Measurements from ENCODE around the gene GJB4.
"Not testable (repeated sequence)": the region's sequence is repeated elsewhere in the genome, so short reads cannot be mapped to it uniquely, and the experiment has no call there.

Gene GJB4

DNA sequence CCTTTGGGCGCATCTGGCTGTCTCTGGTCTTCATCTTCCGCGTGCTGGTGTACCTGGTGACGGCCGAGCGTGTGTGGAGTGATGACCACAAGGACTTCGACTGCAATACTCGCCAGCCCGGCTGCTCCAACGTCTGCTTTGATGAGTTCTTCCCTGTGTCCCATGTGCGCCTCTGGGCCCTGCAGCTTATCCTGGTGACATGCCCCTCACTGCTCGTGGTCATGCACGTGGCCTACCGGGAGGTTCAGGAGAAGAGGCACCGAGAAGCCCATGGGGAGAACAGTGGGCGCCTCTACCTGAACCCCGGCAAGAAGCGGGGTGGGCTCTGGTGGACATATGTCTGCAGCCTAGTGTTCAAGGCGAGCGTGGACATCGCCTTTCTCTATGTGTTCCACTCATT, 2.2 kb upstream of the GJB4 start:
- H3K4me3 Mint-ChIP-seq: no peak overlapping the region
- peaks cover 3% of the 10 kb centered on the region in 2 donors for H3K9me3 Mint-ChIP-seq
- H3K4me1 Mint-ChIP-seq: no peaks in the 10 kb centered on the region
- H3K27me3 Mint-ChIP-seq: peaks cover 10% of the 10 kb centered on the region in 2 donors
- ATAC-seq (replicated peaks): no peak
- no peak for DNase-seq
- H3K36me3 Mint-ChIP-seq: no peaks in the 10 kb centered on the region
- no peak overlapping the region for H3K27ac Mint-ChIP-seq

DNA sequence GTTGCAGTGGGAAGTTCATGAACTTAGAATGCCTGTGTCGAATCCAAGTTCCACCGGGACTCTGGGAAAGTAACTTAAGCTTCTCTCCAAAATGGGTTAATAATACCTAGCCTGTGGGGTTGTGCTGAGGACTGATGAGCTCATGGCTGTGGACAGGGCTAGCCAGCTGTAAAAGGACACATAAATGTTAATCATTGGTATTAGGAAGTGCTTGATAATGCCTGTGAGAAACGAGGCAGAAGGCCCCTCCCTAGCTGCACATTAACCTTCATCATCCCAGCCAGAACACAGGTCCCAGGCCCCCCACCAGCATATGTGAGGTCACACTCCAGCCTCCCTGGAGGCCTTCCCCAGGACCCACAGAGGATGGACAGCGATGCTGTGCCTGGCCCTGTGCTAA, 789 bp upstream of the GJB4 start:
- H3K36me3 Mint-ChIP-seq: no peaks in the 10 kb centered on the region
- H3K4me3 Mint-ChIP-seq: no peak overlapping the region
- ATAC-seq (replicated peaks) (no peak), DNase-seq (no peak)
- peaks cover 16 to 20% of the 10 kb centered on the region in 2 donors for H3K27me3 Mint-ChIP-seq
- H3K27ac Mint-ChIP-seq: no peak overlapping the region
- H3K4me1 Mint-ChIP-seq: no peaks in the 10 kb centered on the region
- peaks cover 0 to 1% of the 10 kb centered on the region in 2 donors for H3K9me3 Mint-ChIP-seq

DNA sequence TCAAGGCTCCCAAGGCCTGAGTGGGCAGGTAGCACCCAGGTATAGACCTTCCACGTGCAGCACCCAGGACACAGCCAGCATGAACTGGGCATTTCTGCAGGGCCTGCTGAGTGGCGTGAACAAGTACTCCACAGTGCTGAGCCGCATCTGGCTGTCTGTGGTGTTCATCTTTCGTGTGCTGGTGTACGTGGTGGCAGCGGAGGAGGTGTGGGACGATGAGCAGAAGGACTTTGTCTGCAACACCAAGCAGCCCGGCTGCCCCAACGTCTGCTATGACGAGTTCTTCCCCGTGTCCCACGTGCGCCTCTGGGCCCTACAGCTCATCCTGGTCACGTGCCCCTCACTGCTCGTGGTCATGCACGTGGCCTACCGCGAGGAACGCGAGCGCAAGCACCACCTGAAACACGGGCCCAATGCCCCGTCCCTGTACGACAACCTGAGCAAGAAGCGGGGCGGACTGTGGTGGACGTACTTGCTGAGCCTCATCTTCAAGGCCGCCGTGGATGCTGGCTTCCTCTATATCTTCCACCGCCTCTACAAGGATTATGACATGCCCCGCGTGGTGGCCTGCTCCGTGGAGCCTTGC, 1.7 kb downstream of the GJB4 start:
- no peak for ATAC-seq (replicated peaks)
- DNase-seq: no peak
- no peaks in the 10 kb centered on the region for H3K36me3 Mint-ChIP-seq
- no peaks in the 10 kb centered on the region for H3K9me3 Mint-ChIP-seq
- H3K4me3 Mint-ChIP-seq: no peak overlapping the region
- no peaks in the 10 kb centered on the region for H3K4me1 Mint-ChIP-seq
- H3K27ac Mint-ChIP-seq: no peak overlapping the region
- H3K27me3 Mint-ChIP-seq: peaks cover 14 to 20% of the 10 kb centered on the region in 2 donors

DNA sequence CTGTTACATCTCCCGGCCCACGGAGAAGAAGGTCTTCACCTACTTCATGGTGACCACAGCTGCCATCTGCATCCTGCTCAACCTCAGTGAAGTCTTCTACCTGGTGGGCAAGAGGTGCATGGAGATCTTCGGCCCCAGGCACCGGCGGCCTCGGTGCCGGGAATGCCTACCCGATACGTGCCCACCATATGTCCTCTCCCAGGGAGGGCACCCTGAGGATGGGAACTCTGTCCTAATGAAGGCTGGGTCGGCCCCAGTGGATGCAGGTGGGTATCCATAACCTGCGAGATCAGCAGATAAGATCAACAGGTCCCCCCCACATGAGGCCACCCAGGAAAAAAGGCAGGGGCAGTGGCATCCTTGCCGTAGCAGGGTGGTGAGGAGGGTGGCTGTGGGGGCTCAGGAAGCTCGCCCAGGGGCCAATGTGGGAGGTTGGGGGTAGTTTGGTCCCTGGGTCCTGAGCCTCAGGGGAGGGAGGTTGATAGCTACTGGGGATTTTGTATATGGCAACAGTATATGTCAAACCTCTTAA, 2.3 kb downstream of the GJB4 start:
- Mint-ChIP-seq H3K36me3 (no peaks in the 10 kb centered on the region), H3K9me3 (no peaks in the 10 kb centered on the region), H3K27me3 (peaks cover 14 to 20% of the 10 kb centered on the region in 2 donors), H3K4me3 (no peak overlapping the region), H3K4me1 (no peaks in the 10 kb centered on the region), H3K27ac (no peak overlapping the region)
- DNase-seq (no peak), ATAC-seq (replicated peaks) (no peak)

DNA sequence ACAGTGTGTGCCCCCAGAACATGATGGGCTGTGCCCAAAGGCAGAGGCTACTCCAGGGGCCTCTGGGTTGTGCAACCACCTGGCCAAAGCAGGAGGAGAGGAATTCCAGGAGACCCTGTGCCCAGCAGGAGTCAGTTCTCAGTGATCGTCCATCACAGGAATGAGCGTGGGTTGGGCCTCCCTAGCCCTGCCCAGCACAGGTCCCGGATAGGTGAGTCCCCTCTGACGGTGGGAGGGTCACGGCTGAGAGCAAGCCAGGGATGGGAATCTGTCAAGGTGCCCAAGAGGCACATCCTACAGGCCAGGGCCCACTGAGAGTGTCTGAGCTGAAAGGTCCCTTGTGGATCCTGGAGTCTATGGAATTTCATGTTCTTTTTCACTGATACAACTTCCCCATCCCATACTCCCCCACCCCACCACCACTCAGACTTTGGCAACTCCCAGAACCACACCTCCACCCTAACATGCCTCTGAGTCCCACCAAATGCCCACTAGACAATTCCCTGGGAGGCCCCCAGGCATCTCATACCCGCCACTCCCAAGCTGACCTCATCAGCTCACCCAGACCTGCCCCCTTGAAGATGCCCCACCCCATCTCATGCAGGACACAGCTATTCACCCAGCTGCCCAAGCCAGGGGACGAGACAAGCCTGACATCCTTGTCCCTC, 3.1 kb downstream of the GJB4 start:
- Mint-ChIP-seq H3K4me1 (no peaks in the 10 kb centered on the region), H3K27me3 (peaks cover 14 to 20% of the 10 kb centered on the region in 2 donors), H3K36me3 (no peaks in the 10 kb centered on the region), H3K27ac (no peak overlapping the region), H3K4me3 (no peak overlapping the region), H3K9me3 (no peaks in the 10 kb centered on the region)
- ATAC-seq (replicated peaks): no peak
- no peak for DNase-seq

DNA sequence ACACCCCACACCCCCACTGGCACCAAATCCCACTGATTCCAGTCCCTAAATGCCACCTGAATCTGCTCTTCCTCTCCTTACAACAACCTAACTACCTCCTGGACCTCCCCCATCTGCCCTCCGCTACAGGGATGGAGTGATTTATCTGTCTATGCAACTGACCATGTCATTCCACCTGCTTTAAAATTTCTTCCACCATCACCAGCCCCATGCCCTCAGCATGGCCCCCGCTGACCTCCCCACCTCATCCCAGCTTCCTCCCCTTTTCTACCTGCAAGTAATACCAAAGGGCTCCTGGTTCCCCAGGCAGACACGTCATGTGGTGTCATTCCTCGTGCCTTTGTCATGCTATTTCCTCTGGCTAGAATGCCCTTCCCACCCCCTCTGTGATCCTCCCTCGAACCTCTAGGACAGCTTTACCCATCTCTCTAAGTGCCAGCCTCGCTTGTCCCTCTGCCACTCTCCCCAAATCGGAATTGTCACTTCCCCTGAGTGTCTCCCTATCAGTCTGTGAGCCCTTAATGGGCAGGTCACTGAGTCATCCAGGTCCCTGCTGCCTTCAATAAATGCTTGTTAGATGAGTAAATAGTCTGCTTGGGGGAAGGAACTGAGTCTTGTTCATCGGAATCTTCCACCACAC, 3.7 kb downstream of the GJB4 start:
- no peak for DNase-seq
- H3K4me1 Mint-ChIP-seq: no peaks in the 10 kb centered on the region
- no peak overlapping the region for H3K27ac Mint-ChIP-seq
- peaks cover 14 to 20% of the 10 kb centered on the region in 2 donors for H3K27me3 Mint-ChIP-seq
- ATAC-seq (replicated peaks): no peak
- no peaks in the 10 kb centered on the region for H3K36me3 Mint-ChIP-seq
- H3K9me3 Mint-ChIP-seq: no peaks in the 10 kb centered on the region
- no peak overlapping the region for H3K4me3 Mint-ChIP-seq

DNA sequence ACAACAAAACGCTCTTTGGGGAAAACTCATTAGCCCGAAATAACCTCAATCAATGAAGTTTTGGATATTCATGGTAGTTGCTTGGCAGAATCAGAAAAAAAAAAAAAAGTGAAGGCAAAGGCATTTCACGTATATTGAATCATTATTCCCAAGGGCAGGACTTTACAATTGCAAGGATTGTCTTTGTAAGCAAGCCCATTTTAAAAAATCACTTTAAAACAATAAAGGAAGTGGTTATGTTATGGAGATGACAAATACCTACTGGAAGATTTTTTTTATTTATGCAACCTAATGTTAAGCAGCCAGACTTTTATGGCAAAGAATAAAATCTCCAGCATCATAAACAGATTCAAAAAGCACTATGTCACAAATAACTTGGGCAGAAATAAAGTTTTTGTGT, 9.3 kb downstream of the GJB4 start:
- Mint-ChIP-seq H3K9me3 (no peaks in the 10 kb centered on the region), H3K4me3 (no peak overlapping the region), H3K27me3 (no peaks in the 10 kb centered on the region), H3K27ac (no peak overlapping the region), H3K36me3 (no peaks in the 10 kb centered on the region), H3K4me1 (no peaks in the 10 kb centered on the region)
- ATAC-seq (replicated peaks) (no peak), DNase-seq (no peak)

DNA sequence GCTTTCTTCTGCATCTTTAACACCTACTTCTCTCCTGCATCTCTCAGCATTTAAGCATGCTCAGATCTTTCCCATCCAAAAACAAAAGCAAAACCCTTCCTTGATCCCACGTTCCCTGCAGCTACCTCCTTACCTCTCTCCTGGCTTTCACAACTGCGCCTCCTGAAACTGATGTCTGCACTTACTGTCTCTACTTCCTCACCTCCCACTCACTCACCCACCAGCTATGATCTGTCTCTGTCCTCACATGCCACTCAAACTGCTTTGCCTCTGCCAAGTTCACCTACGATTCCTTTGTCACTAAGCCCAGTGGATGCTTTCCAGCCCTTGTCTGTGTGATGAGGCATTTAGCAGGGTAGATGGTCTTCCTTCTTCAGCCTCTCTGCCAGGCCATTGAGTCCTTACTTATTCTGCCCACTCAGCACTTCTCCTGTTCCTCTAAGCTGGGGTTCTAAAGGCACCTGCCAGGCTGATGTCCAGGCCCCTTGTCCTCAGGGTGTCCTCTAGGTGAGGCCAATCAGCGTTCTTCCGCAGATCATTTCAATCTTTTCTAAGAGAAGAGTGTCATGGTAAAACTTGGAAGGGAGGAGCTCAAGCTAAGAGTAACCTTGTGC, 11.5 kb downstream of the GJB4 start:
- no peaks in the 10 kb centered on the region for H3K36me3 Mint-ChIP-seq
- ATAC-seq (replicated peaks) (no peak), DNase-seq (no peak)
- H3K27ac Mint-ChIP-seq: no peak overlapping the region
- no peaks in the 10 kb centered on the region for H3K27me3 Mint-ChIP-seq
- H3K9me3 Mint-ChIP-seq: no peaks in the 10 kb centered on the region
- no peaks in the 10 kb centered on the region for H3K4me1 Mint-ChIP-seq
- H3K4me3 Mint-ChIP-seq: no peak overlapping the region

DNA sequence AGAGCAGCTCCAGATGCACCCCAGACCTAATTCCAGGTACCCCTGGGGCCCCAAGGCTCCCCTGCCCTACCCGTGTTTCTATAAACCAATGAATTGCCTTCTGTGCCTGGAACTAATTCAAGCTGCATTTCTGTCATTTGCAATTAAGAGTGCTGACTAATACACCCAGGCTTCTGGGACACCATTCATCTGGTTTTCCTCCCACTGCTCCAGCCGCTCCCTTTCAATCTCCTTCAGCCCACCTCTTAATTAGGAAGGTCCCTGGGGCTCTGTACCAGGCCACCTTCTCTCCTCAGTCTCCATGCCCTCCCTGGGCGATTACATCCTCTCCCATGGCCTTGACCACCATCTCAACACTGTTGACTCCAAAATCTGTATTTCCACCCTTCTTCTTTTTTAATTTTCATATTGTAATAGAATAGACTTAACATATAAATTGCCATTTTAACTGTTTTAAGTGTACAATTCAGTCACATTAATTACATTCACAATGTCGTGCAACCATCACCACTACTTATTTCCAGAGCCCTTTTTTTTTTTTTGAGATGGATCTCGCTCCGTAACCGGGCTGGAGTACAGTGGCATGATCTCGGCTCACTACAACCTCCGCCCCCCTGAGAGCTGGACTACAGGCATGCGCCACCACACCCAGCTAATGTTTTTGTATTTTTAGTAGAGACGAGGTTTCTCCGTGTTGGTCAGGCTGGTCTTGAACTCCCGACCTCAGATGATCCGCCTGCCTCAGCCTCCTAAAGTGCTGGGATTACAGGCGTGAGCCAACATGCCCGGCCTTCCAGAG, 12.2 kb downstream of the GJB4 start:
- Mint-ChIP-seq H3K4me3 (no peak overlapping the region), H3K27ac (no peak overlapping the region), H3K27me3 (no peaks in the 10 kb centered on the region), H3K9me3 (no peaks in the 10 kb centered on the region), H3K36me3 (no peaks in the 10 kb centered on the region), H3K4me1 (no peaks in the 10 kb centered on the region)
- ATAC-seq (replicated peaks): no peak
- no peak for DNase-seq

DNA sequence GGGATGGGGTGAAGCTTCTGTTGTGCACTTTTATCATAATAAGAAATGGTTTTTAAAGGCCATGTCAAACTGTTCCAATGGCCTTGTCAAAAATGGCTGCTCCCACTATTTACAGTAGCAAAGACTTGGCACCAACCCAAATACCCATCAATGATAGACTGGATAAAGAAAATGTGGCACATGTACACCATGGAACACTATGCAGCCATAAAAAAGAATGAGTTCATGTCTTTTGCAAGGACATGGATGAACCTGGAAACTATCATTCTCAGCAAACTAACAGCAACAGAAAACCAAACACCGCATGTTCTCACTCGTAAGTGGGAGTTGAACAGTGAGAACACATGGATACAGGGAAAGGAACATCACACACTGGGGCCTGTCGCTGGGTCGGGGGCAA, 13.6 kb downstream of the GJB4 start:
- ATAC-seq (replicated peaks); H3K27ac Mint-ChIP-seq; H3K27me3 Mint-ChIP-seq; H3K4me3 Mint-ChIP-seq; H3K9me3 Mint-ChIP-seq; DNase-seq; H3K4me1 Mint-ChIP-seq; H3K36me3 Mint-ChIP-seq: not testable (repeated sequence)

DNA sequence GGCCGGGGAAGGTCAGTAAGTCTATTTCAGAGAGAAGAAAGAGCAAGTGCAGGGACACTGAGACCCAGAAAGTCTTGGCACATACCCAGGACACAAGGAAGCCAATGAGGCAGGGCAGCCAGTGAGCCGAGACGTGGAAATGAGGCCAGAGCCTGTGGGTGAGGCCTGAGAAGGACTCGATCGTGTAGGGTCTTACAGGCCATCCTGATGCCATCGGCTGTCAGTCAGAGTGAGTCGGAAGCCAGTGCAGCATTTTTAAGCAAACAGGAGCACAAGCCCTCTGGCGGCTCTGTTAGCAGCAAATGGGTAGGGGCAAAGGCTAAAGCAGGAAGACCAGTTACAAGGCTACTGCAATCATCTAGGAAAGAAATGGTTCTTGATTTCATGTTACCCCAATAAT, 15.4 kb downstream of the GJB4 start:
- Mint-ChIP-seq H3K36me3 (no peaks in the 10 kb centered on the region), H3K27me3 (peaks cover 21% of the 10 kb centered on the region in 2 donors), H3K4me1 (no peaks in the 10 kb centered on the region), H3K4me3 (no peak overlapping the region), H3K9me3 (no peaks in the 10 kb centered on the region), H3K27ac (no peak overlapping the region)
- ATAC-seq (replicated peaks) (no peak), DNase-seq (no peak)

DNA sequence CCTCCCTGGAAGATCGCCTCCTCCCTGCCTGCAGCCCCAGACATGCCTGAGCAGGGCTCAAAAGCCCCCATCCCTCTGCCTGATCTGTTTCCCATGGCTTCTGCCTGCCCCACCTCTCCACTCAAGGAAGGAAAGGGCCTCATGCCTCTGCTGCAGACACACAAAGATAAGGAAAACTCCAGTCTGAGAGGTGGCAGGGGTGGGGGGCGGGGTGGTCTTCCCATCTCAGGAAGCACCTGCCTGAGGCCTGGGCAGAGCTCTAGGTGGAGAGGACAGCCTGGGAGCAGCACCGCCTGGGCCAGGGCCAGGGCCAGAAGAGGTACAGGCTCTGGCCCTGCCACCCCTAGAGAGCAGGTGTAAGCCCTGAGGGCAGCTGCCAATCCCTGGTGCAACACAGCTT, 17.4 kb downstream of the GJB4 start:
- Mint-ChIP-seq H3K4me3 (no peak overlapping the region), H3K4me1 (peaks cover 0 to 1% of the 10 kb centered on the region in 2 donors), H3K36me3 (no peaks in the 10 kb centered on the region), H3K9me3 (no peaks in the 10 kb centered on the region), H3K27me3 (peaks cover 23 to 30% of the 10 kb centered on the region in 2 donors), H3K27ac (no peak overlapping the region)
- DNase-seq (no peak), ATAC-seq (replicated peaks) (no peak)

DNA sequence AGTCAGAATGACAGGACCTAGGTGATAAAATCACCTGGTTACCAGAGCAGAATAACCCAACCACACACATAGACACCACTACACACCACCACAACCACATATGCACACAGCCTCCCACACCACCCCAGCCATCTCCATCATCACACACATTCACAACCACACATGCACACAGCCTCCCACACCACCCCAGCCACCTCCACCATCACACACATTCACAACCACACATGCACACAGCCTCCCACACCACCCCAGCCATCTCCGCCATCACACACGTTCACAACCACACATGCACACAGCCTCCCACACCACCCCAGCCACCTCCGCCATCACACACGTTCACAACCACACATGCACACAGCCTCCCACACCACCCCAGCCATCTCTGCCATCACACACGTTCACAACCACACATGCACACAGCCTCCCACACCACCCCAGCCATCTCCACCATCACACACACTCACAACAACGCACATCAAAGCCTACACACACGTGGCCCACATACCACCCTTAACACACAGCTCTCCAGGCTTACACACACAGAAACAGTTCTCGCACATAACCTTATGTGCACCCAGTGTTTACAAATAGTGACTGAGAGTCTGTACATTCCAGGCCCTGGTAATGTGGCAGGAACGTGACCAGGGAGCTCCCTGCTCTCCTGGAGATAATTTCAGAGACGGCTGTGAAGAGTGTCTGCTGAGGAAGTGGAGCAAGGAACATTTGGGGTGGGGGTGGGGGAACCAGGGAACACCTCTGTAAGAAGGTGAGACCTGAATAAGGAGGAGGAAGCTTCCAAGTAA, 18.2 kb downstream of the GJB4 start:
- DNase-seq (no peak), ATAC-seq (replicated peaks) (no peak)
- peaks cover 0 to 1% of the 10 kb centered on the region in 2 donors for H3K4me1 Mint-ChIP-seq
- H3K4me3 Mint-ChIP-seq: no peak overlapping the region
- no peaks in the 10 kb centered on the region for H3K9me3 Mint-ChIP-seq
- H3K36me3 Mint-ChIP-seq: no peaks in the 10 kb centered on the region
- peaks cover 30 to 38% of the 10 kb centered on the region in 2 donors for H3K27me3 Mint-ChIP-seq
- H3K27ac Mint-ChIP-seq: no peak overlapping the region

All from stimulated activated naive B cell treated with anti-CD40 and anti-IgM and Interleukin-4, amounts not matched to agents 10 μg/mL and 1 μg/mL and 100 μg/mL, for 72 hours (primary cell).